Mammary epithelial cell (primary cell): ENCODE results near the gene DDX59.

ENCODE experiments used
- EZH2 ChIP-seq: IDR thresholded peaks from 2 replicates; pipeline ENCODE4 v1.6.1; 2012; ENCODE audit warnings: low read length, inconsistent platforms, borderline replicate concordance
- TF ChIP-seq, protein P1 (sequence below), 2 donors: IDR thresholded peaks in 1 of 2; conservative IDR thresholded peaks in 1 of 2; 2 replicates each; pipeline ENCODE4 v1.5.1; 2011 to 2012; ENCODE audit warnings: inconsistent platforms in 2 of 2, low read length in 2 of 2, mild to moderate bottlenecking in 2 of 2, control low read depth in 1 of 2, low read depth in 1 of 2; ENCODE audit not compliant: insufficient read depth in 1 of 2; ENCODE audit errors: extremely low read depth in 1 of 2

DNA sequence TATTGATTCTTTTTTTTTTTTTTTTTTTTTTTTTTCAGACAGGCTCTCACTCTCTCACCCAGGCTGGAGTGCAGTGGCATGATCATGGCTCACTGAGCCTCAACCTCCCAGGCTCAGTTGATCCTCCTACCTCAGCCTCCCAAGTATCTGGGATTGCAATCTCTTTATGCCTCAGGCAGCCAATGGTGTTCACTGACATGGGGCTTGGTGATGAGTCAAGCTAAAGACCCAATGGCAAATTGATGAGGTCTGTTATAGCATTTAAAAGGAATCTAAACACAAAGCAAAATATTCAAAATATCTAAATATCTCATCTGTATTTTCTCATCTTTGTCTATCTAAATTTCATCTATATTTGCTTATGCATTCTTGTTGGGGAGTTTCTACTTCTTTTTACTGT is 38.5 kb upstream of the DDX59 start:
- TF ChIP-seq, protein P1, sequence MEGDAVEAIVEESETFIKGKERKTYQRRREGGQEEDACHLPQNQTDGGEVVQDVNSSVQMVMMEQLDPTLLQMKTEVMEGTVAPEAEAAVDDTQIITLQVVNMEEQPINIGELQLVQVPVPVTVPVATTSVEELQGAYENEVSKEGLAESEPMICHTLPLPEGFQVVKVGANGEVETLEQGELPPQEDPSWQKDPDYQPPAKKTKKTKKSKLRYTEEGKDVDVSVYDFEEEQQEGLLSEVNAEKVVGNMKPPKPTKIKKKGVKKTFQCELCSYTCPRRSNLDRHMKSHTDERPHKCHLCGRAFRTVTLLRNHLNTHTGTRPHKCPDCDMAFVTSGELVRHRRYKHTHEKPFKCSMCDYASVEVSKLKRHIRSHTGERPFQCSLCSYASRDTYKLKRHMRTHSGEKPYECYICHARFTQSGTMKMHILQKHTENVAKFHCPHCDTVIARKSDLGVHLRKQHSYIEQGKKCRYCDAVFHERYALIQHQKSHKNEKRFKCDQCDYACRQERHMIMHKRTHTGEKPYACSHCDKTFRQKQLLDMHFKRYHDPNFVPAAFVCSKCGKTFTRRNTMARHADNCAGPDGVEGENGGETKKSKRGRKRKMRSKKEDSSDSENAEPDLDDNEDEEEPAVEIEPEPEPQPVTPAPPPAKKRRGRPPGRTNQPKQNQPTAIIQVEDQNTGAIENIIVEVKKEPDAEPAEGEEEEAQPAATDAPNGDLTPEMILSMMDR (conservative IDR thresholded peaks at IDR 0.05 in 1 of 2, IDR thresholded peaks at IDR 0.05 in 1 of 2; ENCODE audit: extremely low read depth in 1 of 2, insufficient read depth in 1 of 2, low read depth in 1 of 2, low read length in 2 of 2) = no peak
- TF ChIP-seq EZH2 = no peak
